Measurements from ENCODE around the gene CTTNBP2.

DNA sequence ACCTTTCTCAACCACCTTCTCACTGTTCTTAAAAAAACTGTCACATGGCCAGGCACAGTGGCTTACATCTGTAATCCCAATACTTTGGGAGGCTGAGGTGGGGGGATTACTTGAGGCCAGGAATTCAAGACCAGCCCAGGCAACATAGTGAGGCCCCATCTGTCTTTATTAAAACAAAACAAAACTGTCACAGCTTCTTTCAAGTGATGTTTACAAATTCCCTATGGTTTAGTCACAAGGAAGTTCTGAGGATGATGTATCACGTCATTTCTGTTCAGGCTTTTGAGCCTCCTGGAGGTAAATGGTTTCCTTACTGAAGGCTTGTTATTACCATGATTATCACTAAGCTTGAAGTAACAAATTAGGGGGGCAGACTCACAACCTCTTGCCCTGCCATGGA lies 207.2 kb downstream of the CTTNBP2 start:
- TF ChIP-seq, protein P1, sequence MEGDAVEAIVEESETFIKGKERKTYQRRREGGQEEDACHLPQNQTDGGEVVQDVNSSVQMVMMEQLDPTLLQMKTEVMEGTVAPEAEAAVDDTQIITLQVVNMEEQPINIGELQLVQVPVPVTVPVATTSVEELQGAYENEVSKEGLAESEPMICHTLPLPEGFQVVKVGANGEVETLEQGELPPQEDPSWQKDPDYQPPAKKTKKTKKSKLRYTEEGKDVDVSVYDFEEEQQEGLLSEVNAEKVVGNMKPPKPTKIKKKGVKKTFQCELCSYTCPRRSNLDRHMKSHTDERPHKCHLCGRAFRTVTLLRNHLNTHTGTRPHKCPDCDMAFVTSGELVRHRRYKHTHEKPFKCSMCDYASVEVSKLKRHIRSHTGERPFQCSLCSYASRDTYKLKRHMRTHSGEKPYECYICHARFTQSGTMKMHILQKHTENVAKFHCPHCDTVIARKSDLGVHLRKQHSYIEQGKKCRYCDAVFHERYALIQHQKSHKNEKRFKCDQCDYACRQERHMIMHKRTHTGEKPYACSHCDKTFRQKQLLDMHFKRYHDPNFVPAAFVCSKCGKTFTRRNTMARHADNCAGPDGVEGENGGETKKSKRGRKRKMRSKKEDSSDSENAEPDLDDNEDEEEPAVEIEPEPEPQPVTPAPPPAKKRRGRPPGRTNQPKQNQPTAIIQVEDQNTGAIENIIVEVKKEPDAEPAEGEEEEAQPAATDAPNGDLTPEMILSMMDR (IDR thresholded peaks at IDR 0.05) = no peak
- TF ChIP-seq CBX2 (IDR thresholded peaks at IDR 0.05; ENCODE audit: borderline replicate concordance, low read depth) (no peak), FOSB (CRISPR knock-in tag; IDR thresholded peaks at IDR 0.05) (no peak), BHLHE40 (IDR thresholded peaks at IDR 0.05; ENCODE audit: low read depth, low read length) (no peak), POLR2A (IDR thresholded peaks at IDR 0.05; ENCODE audit: low read length) (no peak)

All from A549 (cell line).